K562 (cell line): ENCODE data around the gene UHRF1. TPM values are rescaled to one million over a fixed set of nuclear protein-coding genes. Genes with fewer than 3 reads are reported as not detected.

Experiments
- ATAC-seq: fragments of 200-7000 bp; cut with Tn5 transposase; 3 replicates; pipeline ENCODE4 v1.9.1; 2020; ENCODE audit warnings: moderate library complexity
- BruUV-seq: library from RNA; stranded (reverse); fragments of 400-500 nt; replicated peaks from 2 replicates; lab custom pipeline; 2021; lab: Mats Ljungman, UMichigan
- CTCF ChIA-PET: fragments of 300-600 bp; formaldehyde crosslinking; extraction: SDS; loops from one replicate; lab custom pipeline; 2021; ENCODE audit warnings: low intra/inter-chr PET ratio; lab: Yijun Ruan, JAX
- POLR2A ChIA-PET: fragments of 300-600, 350-650 bp; sonication (Branson Sonifier 250); formaldehyde crosslinking; extraction: SDS; loops from one replicate; lab custom pipeline; 2021; ENCODE audit warnings: antibody characterized with exemption, inconsistent platforms; lab: Yijun Ruan, JAX
- DNase-seq, 4 experiments: peaks; one replicate each; pipeline versions ENCODE4 v3.0.0 to v3.0.0-alpha.2; 2011 to 2018; ENCODE audit warnings: low spot score in 3 of 4, mixed read lengths in 3 of 4; ENCODE audit errors: extremely low read depth in 1 of 4
- FAIRE-seq: peaks from 2 replicates; lab custom pipeline; 2011; peaks lifted over from hg19 to GRCh38; lab: Jason Lieb, UNC
- H2AFZ ChIP-seq: 2 replicates; pipeline ENCODE4 v1.6.0; 2011; ENCODE audit warnings: low read depth, low read length, control low read depth, inconsistent platforms
- H3K27ac ChIP-seq: fragments of 200-600 bp; 3 replicates; pipeline ENCODE4 v1.8.0; 2011; ENCODE audit warnings: low read depth, mild to moderate bottlenecking, control low read depth, inconsistent platforms, low read length, moderate library complexity, mixed read lengths; ENCODE audit errors: extremely low read depth
- H3K27me3 ChIP-seq, 2 experiments: fragments of 300-600 bp in 1 of 2; 2 replicates in 1 of 2; 3 replicates in 1 of 2; pipeline versions ENCODE4 v1.6.0 to v1.8.0; 2011; ENCODE audit warnings: inconsistent platforms in 2 of 2, low read length in 2 of 2, mild to moderate bottlenecking in 1 of 2, mixed read lengths in 1 of 2, moderate library complexity in 1 of 2; ENCODE audit not compliant: control insufficient read depth in 2 of 2, insufficient read depth in 2 of 2
- H3K36me3 ChIP-seq: fragments of 300-600 bp; 3 replicates; pipeline ENCODE4 v1.8.0; 2011; ENCODE audit warnings: mild to moderate bottlenecking, low read length, inconsistent platforms; ENCODE audit not compliant: control insufficient read depth, insufficient read depth
- H3K4me1 ChIP-seq, 2 experiments: fragments of 200-600 bp in 1 of 2; replicated peaks in 1 of 2; 2 replicates in 1 of 2; 3 replicates in 1 of 2; pipeline versions ENCODE4 v1.5.1 to v1.8.0; 2011; ENCODE audit warnings: inconsistent platforms in 2 of 2, low read length in 2 of 2, mild to moderate bottlenecking in 1 of 2, mixed read lengths in 1 of 2, moderate library complexity in 1 of 2; ENCODE audit not compliant: control insufficient read depth in 2 of 2, insufficient read depth in 2 of 2
- H3K4me2 ChIP-seq: 2 replicates; pipeline ENCODE4 v1.6.1; 2011; ENCODE audit warnings: low read length, control low read depth, inconsistent platforms, mixed read lengths; ENCODE audit not compliant: insufficient read depth
- H3K4me3 ChIP-seq: fragments of 200-600 bp; sonication (generic), shearing (Covaris generic); 2 replicates; pipeline ENCODE4 v1.5.1; 2016; ENCODE audit warnings: control low read depth, inconsistent platforms
- H3K79me2 ChIP-seq: fragments of 200-600 bp; 3 replicates; pipeline ENCODE4 v1.8.0; 2011; ENCODE audit warnings: low read length, inconsistent platforms; ENCODE audit not compliant: control insufficient read depth, insufficient read depth
- H3K9ac ChIP-seq, 2 experiments: 2 replicates each; pipeline versions ENCODE4 v1.6.0 to v1.6.1; 2011; ENCODE audit warnings: low read depth in 2 of 2, low read length in 2 of 2, control low read depth in 1 of 2, inconsistent platforms in 1 of 2, mild to moderate bottlenecking in 1 of 2, mixed read lengths in 1 of 2; ENCODE audit not compliant: insufficient read depth in 1 of 2
- H3K9me1 ChIP-seq: one replicate; pipeline ENCODE4 v1.6.0; 2011; ENCODE audit warnings: inconsistent platforms, mild to moderate bottlenecking, low read length, moderate library complexity; ENCODE audit not compliant: control insufficient read depth, insufficient read depth
- H3K9me3 ChIP-seq: replicated peaks from 2 replicates; pipeline ENCODE4 v1.5.1; 2011; ENCODE audit warnings: low read depth, low read length, inconsistent platforms; ENCODE audit not compliant: control insufficient read depth, insufficient read depth
- H4K20me1 ChIP-seq: replicated peaks from 2 replicates; pipeline ENCODE4 v1.6.1; 2011; ENCODE audit warnings: low read length, inconsistent platforms, mixed read lengths; ENCODE audit not compliant: control insufficient read depth, insufficient read depth
- CREB1 ChIP-seq, 2 experiments: sonication (generic) in 1 of 2; formaldehyde crosslinking in 1 of 2; IDR thresholded peaks; 2 replicates each; pipeline versions ENCODE4 v1.6.1 to v1.8.0; 2012 to 2022; ENCODE audit warnings: inconsistent platforms in 1 of 2, mild to moderate bottlenecking in 1 of 2, missing genetic modification reagents in 1 of 2, moderate library complexity in 1 of 2
- EGR1 ChIP-seq: fragments of 450-650 bp; conservative IDR thresholded peaks from 2 replicates; pipeline ENCODE4 v1.6.1; 2017; ENCODE audit warnings: mild to moderate bottlenecking
- HDAC1 ChIP-seq, 2 experiments: fragments of 450-650 bp; IDR thresholded peaks; 2 replicates each; pipeline ENCODE4 v1.6.1; 2016 to 2017; ENCODE audit warnings: inconsistent platforms in 1 of 2, mild to moderate bottlenecking in 1 of 2, moderate library complexity in 1 of 2
- HLTF ChIP-seq: fragments of 450-650 bp; IDR thresholded peaks from 2 replicates; pipeline ENCODE4 v1.6.1; 2016
- ILK ChIP-seq: fragments of 450-650 bp; IDR thresholded peaks from 2 replicates; pipeline ENCODE4 v1.6.1; 2016; ENCODE audit warnings: missing genetic modification characterization, low read depth, mild to moderate bottlenecking, missing compliant biosample characterization, moderate library complexity, borderline replicate concordance
- NFIC ChIP-seq: fragments of 450-650 bp; IDR thresholded peaks from 2 replicates; pipeline ENCODE4 v1.6.1; 2017; ENCODE audit warnings: mild to moderate bottlenecking, inconsistent platforms
- RUNX1 ChIP-seq: sonication (generic); IDR thresholded peaks from 2 replicates; pipeline ENCODE4 v1.6.1; 2016; ENCODE audit warnings: antibody characterized with exemption, low read depth
- SREBF2 ChIP-seq: sonication (generic); formaldehyde crosslinking; IDR thresholded peaks from 2 replicates; pipeline ENCODE4 v1.4.0; 2020; ENCODE audit warnings: mild to moderate bottlenecking, missing genetic modification reagents
- STAG1 ChIP-seq: sonication (generic); formaldehyde crosslinking; IDR thresholded peaks from 2 replicates; pipeline ENCODE4 v1.5.0; 2020; ENCODE audit warnings: missing genetic modification reagents, borderline replicate concordance
- TRIM24 ChIP-seq, 2 experiments: fragments of 450-650 bp; IDR thresholded peaks; 2 replicates each; pipeline ENCODE4 v1.6.1; 2016
- ZNF830 ChIP-seq: fragments of 250-450 bp; sonication (Bioruptor Pico); IDR thresholded peaks from 2 replicates; pipeline ENCODE4 v1.5.0; 2021; ENCODE audit warnings: mild to moderate bottlenecking
- WGBS: fragments of 100-300 bp; shearing (Covaris generic); methylation state at CpG from one replicate; pipeline ENCODE4 v1.1.6; 2016; ENCODE audit warnings: low coverage, mixed read lengths; ENCODE audit not compliant: insufficient coverage; ENCODE audit errors: missing lambda C conversion rate; 5-methylcytosine and 5-hydroxymethylcytosine counted together
- in situ Hi-C: fragments of 300-500 bp; cut with MboI; formaldehyde crosslinking; loops from 4 replicates; pipeline ENCODE4 v1.15.0; 2018; ENCODE audit warnings: inconsistent platforms, mixed read lengths
- intact Hi-C: fragments of 100-400 bp; cut with micrococcal nuclease; formaldehyde crosslinking; loops from 2 replicates; pipeline ENCODE4 v1.14.2; 2022
- polyA plus RNA-seq, 8 experiments: library from polyadenylated mRNA; depleted of rRNA in 4 of 8; stranded (reverse) in 5 of 8; unstranded in 3 of 8; fragments of >200 nt; fragmentation: Nextera tagmentation in 2 of 8; fragmentation: Illumina TruSeq in 1 of 8; extraction: Ambion mirVana in 2 of 8; extraction: Trizol in 1 of 8; gene quantifications; 2 replicates each; pipeline versions ENCODE4 v1.2.1 to v1.2.3, GENCODE V29; 2011 to 2014; ENCODE audit warnings: inconsistent platforms in 1 of 8, missing spikeins in 1 of 8
- total RNA-seq, 7 experiments: library from RNA; depleted of rRNA in 6 of 7; stranded (reverse); fragments of >200 nt in 6 of 7; fragmentation: Illumina TruSeq in 2 of 7; extraction: Trizol in 2 of 7; gene quantifications; 2 replicates each; pipeline versions ENCODE4 v1.2.1 to v1.2.3, GENCODE V29; 2011 to 2021; ENCODE audit warnings: low replicate concordance in 1 of 7
- TF ChIP-seq, protein P1 (sequence below): fragments of 250-450 bp; sonication (Bioruptor Pico); IDR thresholded peaks from 2 replicates; pipeline ENCODE4 v1.5.0; 2021; ENCODE audit warnings: mild to moderate bottlenecking, borderline replicate concordance

UHRF1 gene
- total and polyA plus RNA-seq, 9 of the 15 experiments (the other 6 are each of a cell fraction or from before 2014, with no cell fraction given), result 6.0 to 101 (median 30.9) TPM

DNA sequence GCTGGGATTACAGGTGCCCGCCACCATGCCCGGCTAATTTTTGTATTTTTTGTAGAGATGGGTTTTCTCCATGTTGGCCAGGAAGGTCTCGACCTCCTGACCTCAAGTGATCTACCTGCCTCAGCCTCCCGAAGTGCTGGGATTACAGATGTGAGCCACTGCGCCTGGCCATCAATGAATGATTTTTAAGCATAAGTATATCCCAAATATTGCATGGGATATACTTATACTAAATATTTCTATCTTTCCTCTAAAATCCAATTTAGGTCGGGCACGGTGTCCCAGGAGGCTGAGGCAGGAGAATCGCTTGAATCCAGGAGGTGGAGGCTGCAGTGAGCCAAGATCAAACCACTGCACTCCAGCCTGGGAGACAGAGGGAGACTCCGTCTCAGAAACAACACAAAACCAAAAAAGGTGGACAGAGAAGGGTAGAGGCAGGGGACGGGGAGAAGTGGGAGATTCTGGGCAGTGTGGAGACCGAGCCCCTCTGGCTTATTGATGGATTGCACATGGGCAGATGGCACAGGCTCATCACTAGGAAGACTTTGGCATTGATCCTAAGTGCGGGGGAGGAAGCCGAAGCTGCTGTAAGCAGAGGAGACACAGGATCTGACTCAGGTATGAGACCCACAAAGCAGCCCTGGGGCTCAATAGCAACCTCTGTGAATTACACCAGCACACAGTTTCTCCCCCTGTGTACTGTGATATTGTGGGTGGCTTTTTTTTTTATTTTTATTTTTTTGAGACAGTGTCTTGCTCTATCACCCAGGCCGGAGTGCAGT, 20.1 kb upstream of the UHRF1 start:
- Histone ChIP-seq H3K9me1 (no peaks in the 10 kb centered on the region), H4K20me1 (no peaks in the 10 kb centered on the region), H3K4me2 (no peak overlapping the region), H3K4me3 (no peak overlapping the region), H3K36me3 (no peaks in the 10 kb centered on the region), H3K9ac (no peak overlapping the region), H3K9me3 (no peaks in the 10 kb centered on the region), H3K4me1 (peaks cover 0 to 4% of the 10 kb centered on the region in 2 experiments; a peak in 2 of 5 replicates), H3K27me3 (peaks cover 7 to 13% of the 10 kb centered on the region in 2 experiments; a peak in 3 of 5 replicates)
- WGBS, result 41% methylated on average over 14 of the region's 14 CpGs
- DNase-seq (peak in 2 of 4 experiments; percentile 11 to 16), ATAC-seq (peak; percentile 42; the same call in 2 of the 3 replicates)
- in situ Hi-C loops (no loop called here), intact Hi-C loops (no loop called here)
- no peak for TF ChIP-seq ZNF830 (CRISPR knock-in tag)
- TF ChIP-seq, protein P1, sequence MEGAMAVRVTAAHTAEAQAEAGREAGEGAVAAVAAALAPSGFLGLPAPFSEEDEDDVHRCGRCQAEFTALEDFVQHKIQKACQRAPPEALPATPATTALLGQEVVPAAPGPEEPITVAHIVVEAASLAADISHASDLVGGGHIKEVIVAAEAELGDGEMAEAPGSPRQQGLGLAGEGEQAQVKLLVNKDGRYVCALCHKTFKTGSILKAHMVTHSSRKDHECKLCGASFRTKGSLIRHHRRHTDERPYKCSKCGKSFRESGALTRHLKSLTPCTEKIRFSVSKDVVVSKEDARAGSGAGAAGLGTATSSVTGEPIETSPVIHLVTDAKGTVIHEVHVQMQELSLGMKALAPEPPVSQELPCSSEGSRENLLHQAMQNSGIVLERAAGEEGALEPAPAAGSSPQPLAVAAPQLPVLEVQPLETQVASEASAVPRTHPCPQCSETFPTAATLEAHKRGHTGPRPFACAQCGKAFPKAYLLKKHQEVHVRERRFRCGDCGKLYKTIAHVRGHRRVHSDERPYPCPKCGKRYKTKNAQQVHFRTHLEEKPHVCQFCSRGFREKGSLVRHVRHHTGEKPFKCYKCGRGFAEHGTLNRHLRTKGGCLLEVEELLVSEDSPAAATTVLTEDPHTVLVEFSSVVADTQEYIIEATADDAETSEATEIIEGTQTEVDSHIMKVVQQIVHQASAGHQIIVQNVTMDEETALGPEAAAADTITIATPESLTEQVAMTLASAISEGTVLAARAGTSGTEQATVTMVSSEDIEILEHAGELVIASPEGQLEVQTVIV (CRISPR knock-in tag), result no peak
- TF ChIP-seq NFIC, result 0 out of 2 replicates have a peak, but pooled peaks have one; percentile 28
- TF ChIP-seq HLTF, result 0 out of 2 replicates have a peak, but pooled peaks have one; percentile 42
- TF ChIP-seq STAG1, result no peak
- TF ChIP-seq ILK (tag), result no peak
- peak; percentile 64 for TF ChIP-seq EGR1
- peak in 1 of 2 experiments; percentile 44; a peak in 1 of 4 replicates for TF ChIP-seq TRIM24 (IDR thresholded peaks at IDR 0.05)
- no peak for TF ChIP-seq CREB1 (IDR thresholded peaks at IDR 0.05)
- no peak for TF ChIP-seq CREB1 (CRISPR knock-in tag; IDR thresholded peaks at IDR 0.05)
- TF ChIP-seq HDAC1 (IDR thresholded peaks at IDR 0.05), result peak in 1 of 2 experiments; percentile 94; a peak in 2 of 4 replicates
- TF ChIP-seq SREBF2 (CRISPR knock-in tag), result no peak
- no peak for TF ChIP-seq RUNX1
- TF ChIP-seq, all 486 proteins: peak for 5
- Histone ChIP-seq H3K79me2 (no peaks in the 10 kb centered on the region), H2AFZ (no peak overlapping the region), H3K27ac (no peak overlapping the region)
- ChIA-PET POLR2A (interaction anchor here (0.6 to 1.1 kb wide), 2 partner anchors 22 to 76 kb away, joined by 3 to 4 read pairs; no protein-coding TSS in a partner anchor), CTCF (no interaction called here)
- FAIRE-seq, result no peak
- no TSS peak for BruUV-seq
